HG03139 (cell line): Measurements from ENCODE around the gene PTCD3.

ENCODE experiments used
- ATAC-seq: cut with Tn5 transposase; IDR thresholded peaks from one replicate; pipeline ENCODE4 v1.9.1; 2021; ENCODE audit not compliant: unreplicated experiment

The PTCD3 gene

DNA sequence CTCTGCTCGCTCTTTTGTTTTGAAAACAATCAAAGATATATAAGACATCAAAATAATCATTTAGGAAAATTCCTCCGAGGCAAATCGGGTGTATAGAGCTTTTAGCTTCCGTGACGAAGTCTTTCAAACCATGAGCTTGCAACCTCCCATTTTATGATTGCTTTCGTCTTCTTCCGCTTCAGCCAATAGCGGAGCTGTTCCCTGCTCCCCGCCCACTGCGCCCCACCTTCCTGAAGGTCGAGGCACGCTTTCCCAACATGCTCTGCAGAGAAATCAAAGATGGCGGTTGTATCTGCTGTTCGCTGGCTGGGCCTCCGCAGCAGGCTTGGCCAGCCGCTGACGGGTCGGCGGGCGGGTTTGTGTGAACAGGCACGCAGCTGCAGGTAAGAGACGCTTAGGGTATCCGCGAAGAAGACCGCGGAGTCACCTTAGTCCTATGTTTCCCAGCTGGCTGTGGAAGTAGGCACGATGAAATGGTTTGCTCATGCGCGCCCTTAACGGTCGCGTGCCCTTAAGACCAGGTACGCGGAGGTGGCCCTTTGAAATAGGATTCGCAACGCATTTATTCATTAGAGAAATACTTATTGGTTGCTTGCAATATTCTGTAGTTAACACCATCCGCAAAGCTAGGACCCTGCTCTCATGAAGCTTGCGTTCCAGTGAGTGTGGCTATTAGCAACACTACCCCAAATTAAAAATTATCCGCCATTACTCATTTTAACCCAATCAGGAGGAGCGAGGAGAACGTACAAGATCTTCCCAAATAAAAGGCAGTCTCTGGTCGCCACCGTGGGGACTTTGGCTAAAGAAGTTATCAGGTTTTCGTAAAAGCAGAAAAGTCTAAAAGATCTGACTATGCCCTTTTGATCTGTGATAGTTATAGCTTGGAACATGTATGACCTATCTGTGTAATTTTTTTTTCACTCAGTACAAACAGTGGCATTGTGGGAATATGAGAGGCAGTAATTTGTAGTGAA is at the start of gene PTCD3:
TSS of gene PTCD3 (plus strand) at position 267 of the 977 bp plus-strand sequence. CDS start at position 280, 13 bp downstream.
- ATAC-seq = peak; percentile 89

DNA sequence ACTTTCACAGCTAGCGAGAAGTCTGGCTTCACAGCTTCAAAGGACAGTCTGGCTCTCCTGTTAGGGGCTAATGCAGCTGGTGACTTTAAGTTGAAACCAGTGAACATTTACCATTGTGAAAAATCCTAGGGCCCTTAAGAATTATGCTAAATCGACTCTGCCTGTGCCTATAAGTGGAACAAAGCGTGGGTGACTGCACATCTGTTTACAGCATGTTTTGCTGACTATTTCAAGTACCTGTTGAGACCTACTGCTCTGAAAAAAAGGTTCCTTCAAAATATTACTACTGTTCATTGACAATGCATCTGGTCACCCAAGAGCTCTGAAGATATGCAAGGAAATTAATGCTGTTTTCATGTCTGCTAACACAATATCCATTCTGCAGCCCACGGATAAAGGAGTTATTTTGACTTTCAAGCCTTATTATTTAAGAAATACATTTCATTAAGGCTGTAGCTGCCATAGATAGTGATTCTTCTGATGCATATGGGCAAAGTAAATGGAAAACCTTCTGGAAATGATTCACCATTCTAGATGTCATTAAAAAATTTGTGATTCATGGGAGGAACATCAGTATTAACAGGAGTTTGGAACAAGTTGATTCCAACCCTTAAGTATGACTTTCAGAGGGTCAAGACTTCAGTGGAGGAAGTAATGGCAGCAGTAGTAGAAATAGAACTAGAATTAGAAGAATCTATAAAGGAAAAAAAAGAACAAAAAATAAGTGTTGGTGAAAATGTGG is 49.3 kb upstream of the PTCD3 start:
- ATAC-seq = no peak

DNA sequence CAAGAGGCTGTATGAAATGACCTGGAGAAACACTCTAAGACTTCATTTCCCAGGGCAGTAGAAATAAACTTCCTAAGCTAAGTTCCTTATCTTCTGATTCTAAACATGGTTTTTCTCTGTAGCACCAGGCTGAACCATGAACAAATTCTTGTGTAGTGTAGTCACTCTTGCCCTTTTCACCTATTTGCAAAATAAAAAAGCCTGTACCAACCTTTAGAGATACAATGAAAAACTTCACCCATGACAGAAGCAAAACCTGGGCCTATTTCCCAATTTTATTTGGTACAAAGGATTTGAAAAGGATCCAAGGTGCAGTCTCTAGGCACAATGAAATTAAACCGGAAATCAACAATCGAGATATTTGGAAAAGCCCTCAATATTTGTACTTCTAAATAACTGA is 44.0 kb upstream of the PTCD3 start:
- ATAC-seq = no peak

DNA sequence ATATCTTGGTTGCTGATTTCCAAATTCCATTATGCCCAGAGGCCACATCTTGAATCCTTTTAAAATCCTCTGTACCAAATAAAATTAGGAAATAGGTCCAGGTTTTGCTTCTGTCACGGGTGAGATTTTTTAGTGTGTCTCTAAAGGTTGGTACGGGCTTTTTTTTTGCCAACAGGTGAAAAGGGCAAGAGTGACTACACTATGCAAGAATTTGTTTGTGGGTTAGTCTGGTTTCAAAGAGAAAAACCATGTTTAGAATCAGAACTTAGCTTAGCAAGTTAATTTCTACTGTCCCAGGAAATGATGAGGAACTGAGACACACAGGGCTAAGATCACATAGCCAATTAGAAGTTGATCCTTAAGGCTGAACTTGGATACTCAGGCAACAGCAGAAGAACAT is 42.0 kb upstream of the PTCD3 start:
- no peak for ATAC-seq

DNA sequence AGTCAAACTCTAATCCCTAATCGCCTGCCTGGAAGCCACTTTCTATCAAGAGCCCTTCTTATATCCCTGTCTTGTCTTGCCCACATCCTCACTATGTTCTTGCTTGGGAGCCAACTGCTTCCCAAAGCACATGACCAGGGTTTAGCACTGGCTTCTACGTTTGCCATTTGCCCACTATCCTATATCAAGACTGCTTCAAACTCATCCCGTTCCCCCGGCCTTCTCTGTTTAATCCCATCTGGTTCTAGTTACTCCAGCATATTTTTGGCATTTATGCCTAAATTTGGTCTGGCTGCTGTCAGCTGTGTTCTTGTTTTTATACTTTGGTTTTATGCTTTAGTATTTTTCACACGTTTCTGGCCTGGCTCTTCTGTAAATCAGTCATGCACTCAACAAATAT is 40.5 kb upstream of the PTCD3 start:
- ATAC-seq = no peak

DNA sequence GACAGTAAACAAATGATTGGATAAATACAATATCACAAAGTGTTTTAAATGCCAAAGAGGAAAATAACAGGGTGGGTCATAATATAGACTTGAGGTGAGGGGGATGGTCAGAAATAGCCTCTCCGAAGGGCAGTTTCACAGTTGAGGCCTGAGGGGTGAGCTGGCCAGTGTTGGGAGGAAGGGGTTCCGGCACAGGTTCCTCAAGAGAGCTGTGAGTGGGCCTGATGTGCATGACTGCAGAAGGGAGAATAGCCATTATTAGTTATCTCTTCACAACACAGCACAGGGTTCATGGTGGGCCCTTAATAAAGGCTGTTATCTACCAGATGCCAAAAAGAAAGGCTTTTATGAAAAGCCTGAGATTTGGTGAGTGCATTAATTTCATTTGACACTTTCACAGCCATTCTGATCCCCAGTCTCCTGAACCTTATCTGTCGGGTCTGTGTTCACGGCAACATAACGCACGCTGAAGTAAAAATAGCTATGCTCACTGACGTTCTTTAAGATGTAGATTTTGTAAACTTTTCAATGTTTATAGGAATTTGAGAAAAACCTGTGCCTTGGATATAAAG is 39.9 kb upstream of the PTCD3 start:
- ATAC-seq = no peak

DNA sequence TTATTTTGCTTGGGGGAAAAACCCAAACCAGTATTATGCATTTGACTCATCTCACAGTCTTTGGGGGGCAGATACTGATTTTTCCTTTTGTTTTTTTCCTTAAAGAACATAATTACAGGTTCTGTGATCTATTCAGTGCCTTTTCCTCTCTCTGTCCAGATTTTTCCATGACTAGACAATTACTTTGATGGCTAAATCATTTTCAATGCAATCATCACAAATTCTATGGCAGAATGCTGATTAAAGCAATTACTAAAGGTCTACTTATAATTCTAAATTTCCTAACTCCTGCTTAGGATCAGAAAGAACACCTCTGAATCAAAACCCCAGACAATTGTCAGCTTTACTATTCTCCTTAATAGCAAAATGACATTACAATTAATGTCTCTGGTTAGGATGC is 39.1 kb upstream of the PTCD3 start:
- no peak for ATAC-seq

DNA sequence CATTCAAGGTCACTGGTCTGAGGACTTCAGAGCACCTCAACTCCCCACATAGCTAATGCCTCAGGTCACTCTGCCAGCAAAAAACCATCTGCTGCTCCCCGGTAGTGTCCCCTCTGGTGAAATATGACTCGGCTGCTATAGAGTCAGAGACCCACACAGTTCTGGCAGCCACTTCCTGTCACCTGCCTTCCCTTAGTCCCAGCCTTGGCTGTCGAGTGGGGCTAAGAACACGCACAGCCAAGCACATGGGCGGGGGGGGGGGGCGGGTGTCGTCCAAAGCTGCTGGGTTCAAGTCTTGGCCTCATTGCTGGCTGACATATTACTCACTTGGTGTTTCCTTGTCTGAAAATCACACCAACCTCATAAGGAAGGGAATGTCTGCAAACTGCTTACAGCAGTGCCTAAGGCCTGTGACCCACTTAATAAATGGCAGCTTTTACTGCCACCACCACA is 37.9 kb upstream of the PTCD3 start:
- peak; percentile 55 for ATAC-seq

DNA sequence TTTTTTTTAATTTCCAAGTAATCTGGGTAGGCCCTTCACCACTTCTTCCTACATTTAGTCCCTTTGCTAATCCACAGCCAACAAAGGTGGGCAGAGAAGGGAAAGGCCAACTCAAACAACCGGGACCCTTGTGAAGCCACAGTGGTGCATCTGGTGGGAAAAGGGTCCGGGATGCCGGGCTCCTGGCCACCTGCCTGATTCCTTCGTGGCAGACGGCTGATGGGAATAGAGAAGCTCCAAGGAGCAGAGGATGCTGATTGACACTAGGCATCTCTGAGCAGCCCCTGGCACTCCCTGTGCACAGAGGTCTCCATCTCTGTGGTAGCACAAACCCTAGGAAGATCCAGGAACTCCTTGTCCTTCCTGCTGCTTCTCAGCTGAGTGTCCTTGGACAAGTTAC is 37.4 kb upstream of the PTCD3 start:
- ATAC-seq = no peak

DNA sequence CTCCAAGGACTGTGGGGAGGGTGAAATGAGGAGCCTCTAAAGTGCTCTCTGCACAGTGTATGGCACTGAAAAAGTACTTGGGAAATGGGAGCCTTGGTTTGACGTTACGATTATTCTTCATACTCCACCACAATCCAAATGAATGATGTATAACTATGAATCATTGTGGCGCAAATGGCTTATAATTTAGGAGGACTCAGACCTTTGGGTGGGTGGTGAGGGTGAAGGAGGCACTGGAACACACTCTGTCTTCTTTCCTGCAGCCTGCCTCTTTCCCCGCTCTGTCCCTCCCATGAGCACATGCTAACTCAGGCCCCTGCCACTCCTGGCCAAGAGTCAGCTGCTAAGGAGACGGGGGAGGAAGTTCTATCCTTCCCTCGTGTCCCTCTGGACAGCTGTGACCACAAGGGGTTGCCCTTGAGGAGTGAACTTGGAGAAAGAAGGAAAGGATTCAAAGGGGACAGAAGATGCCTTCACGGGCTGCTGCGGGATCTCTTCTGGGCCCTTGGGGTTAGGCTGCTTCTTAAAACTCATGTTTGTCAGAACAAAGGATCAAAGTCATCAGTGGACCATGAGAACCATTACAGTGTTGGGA is 36.8 kb upstream of the PTCD3 start:
- no peak for ATAC-seq

DNA sequence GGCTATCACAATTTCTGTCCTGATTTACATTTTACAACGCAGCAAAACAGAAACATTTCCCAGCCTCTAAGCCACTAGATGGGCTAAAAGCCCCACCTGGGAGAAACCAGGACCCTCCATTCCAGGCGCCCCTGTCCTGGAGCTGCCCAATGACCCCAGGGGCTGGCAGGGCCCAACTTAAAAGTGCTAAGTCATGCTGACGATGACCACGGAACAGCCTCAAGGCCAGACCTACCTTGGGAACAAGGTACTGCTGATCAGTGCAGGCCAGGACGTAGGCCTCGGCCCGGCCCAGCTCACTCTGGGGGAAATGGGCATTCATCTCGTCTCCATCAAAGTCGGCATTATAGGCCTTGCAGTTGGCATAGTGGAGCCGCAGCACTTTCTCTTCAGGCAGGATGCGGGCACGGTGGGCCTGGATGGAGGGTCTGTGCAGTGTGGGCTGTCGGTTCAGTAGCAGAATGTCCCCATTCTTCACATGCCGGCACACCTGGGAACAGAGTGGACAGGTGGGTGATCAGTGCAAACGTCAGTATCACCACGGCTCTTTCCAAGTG is 36.2 kb upstream of the PTCD3 start:
- ATAC-seq = no peak

DNA sequence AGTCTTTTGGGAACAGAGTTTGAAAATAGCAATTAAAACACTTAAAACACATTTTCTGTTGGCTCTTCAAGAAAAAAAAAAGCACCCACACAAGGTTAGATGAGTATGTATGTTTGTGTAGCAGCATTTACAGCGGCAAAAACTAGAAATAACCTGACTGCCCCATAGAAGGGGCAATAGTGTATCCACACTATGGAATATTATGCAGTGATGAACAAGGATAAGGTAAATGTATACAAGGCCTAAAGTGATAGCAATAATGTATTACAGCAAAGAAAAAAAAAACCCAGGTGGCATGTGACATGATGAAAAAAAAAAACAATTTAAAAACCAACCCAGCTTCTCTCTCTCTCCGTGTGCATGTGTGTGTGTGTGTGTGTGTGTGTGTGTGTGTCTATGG is 35.2 kb upstream of the PTCD3 start:
- no peak for ATAC-seq

DNA sequence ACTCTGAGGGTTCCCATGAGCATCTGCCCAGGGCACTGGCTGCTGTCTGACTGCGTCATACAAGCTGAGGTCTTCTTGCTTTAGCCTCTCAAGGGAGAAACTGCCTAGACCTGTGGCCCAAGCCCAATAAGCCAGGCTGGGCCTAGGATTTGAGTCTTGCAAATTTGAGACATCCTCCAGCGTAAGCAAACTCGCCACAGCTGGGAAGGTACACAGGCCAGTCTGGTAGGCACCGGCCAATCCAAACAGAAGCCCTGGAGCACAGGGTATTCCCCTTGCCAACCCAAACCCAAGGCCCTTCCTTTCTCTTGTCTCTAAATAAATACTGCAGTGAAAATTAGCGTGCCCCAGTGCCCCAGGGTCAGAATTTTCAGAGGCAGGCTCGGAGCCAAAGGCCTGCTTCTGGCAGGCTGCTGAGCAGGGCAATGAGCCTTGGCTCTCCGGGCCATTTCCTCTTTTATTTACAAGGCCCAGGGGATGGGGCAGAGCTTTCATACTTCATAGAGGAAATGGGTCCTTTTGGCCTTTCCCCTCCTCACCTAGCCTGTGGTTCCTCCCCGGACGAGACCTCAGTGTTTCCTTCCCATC is 33.7 kb upstream of the PTCD3 start:
- no peak for ATAC-seq

DNA sequence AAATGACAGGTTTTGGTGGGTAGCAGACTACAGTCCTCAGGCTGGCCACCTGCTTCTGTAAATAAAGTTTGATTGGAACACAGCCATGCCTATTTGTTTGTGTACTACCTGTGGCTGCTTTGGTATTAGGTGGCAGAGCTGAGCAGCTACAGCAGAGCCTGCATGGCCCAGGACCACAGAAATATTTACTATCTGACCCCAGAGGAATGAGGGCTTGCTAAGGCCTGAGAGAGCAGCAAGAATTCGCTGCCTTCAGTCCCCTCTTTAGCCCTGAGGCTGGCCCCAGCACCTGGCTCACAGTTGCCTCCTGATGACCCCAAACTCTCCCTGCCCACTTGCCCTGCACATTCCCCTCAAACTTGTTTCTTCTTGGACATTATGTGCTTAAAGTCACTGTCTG is 32.8 kb upstream of the PTCD3 start:
- no peak for ATAC-seq

DNA sequence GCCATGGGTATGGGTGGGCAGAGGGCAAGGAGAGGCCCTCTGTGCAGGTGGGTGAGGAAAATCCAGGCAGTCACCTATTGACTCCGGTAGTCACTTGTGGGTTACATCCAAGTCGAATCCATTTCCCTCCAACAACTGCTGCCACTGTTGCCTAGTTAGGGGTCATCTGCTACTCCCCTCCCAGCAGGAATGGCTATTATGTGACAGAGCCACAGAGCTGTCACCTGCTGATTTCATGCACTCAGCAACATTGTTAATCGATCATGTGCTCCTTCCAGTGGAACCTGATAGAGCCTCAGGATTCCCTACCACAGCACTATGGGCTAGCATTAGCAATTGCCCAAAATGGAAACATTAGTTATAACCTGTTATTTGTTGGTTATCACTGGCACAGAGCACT is 31.8 kb upstream of the PTCD3 start:
- ATAC-seq = no peak

DNA sequence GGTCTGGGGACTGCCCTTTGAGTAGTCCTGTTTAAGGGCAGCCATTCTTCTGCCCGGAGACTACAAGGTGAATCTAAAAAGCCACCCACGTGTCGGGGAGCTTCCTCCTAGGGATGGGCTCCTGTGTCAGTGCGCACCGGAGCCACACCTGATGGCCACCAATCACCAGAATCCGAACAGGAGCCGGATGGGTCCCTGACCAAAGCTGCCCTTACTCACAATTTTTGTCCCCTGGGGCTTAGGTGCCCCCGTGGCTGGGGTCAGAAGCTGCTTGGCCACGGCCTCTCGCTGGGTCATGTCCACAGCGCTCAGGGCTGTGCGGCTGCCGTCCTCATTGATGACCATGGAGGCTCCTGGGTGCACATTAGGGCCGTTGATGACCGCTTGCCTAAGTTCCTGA is 31.2 kb upstream of the PTCD3 start:
- ATAC-seq = no peak

DNA sequence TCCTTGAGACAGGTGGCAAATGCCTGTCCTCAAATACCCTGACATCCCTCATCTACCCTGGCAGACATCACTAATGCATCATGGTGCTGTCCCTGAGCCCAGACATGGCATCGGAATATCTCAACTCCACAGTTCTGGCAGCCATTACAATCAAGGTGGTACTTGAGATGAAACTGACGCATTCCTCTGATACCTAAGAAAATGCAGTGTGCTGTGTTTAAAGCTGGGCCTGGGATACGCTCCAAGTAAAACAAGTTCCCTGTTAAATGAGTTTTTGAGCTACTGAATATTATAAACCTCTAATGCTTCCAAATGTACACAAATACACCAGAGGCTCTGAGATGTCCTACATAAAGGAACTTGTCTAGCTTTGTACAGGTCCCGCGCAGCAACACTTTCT is 30.1 kb upstream of the PTCD3 start:
- ATAC-seq = no peak

DNA sequence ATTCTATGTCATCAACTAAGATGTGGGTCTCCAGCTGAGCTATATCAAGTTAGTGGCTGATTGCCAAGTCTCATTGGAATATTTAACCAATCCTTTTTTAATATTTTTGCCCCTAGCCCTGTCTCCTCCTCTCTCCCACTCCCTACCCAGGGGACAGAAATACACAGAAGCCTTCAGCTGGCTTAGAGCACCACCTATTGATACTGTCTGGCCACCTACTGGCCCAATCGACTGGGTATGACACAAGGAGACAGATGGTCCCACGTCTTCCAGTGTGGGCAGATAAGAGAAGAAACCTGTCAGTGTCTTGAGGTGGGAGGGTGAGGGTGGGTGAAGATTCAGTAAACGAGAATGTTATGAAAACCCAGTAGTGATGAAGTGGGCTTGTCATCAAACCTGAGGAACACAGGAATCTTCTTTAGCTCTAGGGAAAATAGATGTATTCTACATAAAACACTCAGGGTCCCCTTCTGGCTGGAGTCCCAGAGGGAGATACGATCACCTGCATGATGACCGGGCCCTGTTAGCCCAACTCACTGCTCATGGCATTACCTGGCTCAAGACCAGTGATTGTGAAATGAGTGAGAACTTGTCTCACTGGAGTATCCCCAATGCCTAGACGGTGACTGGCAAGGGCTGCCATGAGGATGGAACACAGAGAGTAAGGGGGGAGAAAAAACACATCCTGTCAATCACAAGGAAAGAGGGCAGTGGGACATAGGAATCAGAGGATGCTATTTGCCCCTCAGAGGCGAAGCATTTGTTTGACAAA is 27.1 kb upstream of the PTCD3 start:
- no peak for ATAC-seq

DNA sequence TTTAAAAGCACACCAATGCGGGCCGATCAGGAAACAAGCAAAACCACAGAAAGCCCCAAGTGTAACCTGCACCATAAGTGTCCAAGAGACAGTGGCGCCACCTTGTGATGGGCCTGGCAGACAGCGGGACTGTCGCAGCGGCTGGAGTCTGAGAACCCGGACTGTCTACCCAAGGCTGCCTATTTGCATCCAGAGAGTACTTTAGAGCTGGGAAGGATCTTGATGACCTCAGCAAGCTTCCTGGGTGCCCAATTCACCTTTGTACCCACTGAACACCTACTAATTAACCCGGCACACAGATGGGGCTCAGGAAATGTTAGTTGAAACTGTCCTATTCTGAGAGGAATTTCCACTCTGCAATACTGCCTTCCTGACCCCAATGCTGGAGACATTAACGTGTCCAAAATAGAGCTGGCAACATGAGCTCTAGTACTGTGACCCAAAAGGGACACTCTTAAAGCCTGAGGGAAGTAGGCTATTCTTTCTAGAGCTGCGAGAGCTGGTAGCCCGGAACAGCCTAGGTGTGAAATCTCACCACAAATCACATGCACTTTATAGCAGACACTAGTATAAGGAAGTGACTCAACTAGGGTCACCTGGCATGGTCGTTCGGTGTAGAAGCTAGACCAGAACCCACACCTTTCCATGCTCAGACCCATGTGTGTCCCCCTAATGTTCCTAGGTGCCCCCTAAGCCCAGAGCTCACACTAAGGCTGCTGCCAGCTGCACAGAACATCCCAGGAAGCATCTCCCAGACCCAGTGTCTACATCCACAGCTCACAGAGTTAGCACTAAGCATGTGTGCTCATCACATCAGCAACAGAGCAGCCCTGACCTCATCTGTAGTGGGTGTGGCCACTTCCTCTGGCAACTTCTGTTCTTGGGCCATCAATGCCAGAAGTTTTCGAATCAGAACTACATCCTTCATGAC is 25.8 kb upstream of the PTCD3 start:
- peak; percentile 71 for ATAC-seq
